K562 (cell line): Measurements from ENCODE around the gene CLDN14. TPM values are rescaled to one million over a fixed set of nuclear protein-coding genes. Genes with fewer than 3 reads are reported as not detected.

Experiments used
- PPARD ChIP-seq: fragments of 250-450 bp; sonication (Bioruptor Pico); IDR thresholded peaks from 2 replicates; pipeline ENCODE4 v1.8.0; 2022; ENCODE audit warnings: inconsistent platforms, mild to moderate bottlenecking, moderate library complexity
- RREB1 ChIP-seq: fragments of 250-450 bp; sonication (Bioruptor Pico); IDR thresholded peaks from 2 replicates; pipeline ENCODE4 v1.4.0; 2020
- SIX5 ChIP-seq, 2 experiments: IDR thresholded peaks; 2 replicates each; pipeline ENCODE4 v1.6.1; 2011; ENCODE audit warnings: low read length in 2 of 2, borderline replicate concordance in 1 of 2, low read depth in 1 of 2, mild to moderate bottlenecking in 1 of 2, moderate library complexity in 1 of 2; ENCODE audit not compliant: insufficient read depth in 1 of 2
- polyA plus RNA-seq, 8 experiments: library from polyadenylated mRNA; depleted of rRNA in 4 of 8; stranded (reverse) in 5 of 8; unstranded in 3 of 8; fragments of >200 nt; fragmentation: Nextera tagmentation in 2 of 8; fragmentation: Illumina TruSeq in 1 of 8; extraction: Ambion mirVana in 2 of 8; extraction: Trizol in 1 of 8; gene quantifications; 2 replicates each; pipeline versions ENCODE4 v1.2.1 to v1.2.3, GENCODE V29; 2011 to 2014; ENCODE audit warnings: inconsistent platforms in 1 of 8, missing spikeins in 1 of 8
- total RNA-seq, 7 experiments: library from RNA; depleted of rRNA in 6 of 7; stranded (reverse); fragments of >200 nt in 6 of 7; fragmentation: Illumina TruSeq in 2 of 7; extraction: Trizol in 2 of 7; gene quantifications; 2 replicates each; pipeline versions ENCODE4 v1.2.1 to v1.2.3, GENCODE V29; 2011 to 2021; ENCODE audit warnings: low replicate concordance in 1 of 7

The CLDN14 gene
- total and polyA plus RNA-seq, 9 of the 15 experiments (the other 6 are each of a cell fraction or from before 2014, with no cell fraction given), result not detected

DNA sequence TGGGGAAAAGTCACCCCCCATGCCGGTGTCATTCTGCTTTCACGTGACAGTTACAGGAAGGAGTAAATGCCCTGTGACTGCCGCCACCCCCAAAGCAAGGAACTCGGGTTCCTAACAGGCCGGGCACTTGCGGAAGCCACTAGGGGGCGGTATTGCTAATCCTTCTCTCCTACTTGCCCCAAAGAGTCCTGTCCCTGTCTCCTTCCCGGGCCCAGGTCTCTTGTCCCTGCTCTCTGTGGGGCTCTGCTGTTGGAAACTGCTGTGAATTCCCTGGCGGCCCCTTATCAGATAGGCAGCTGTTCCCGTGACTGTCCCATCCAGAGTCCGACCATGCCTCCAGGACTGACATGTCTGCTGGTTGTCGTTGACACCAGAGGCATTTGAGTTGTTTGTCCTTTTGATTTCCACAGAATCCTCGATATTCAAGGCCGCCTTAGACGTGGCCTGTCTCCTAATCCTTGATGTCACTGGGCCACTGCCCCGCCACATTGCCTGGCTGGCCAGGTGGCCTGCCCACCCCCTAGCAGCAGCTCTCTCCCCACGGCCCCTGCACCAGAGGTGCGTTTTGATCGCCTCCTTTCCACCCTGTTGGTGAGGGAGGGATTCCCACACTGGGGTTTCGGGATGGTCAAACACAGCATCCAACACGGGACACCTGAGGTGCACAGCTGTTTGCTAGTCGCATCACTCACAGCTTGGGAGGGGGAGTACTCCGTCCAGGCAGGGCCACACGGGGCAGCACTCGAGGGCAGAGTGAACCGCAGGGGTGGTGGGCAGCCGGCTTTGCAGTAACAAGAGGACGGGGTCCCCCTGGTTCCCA, 57.4 kb downstream of the CLDN14 start (continued):
- no peak for TF ChIP-seq RREB1 (CRISPR knock-in tag)
- no peak for TF ChIP-seq PPARD (CRISPR knock-in tag)
- no peak for TF ChIP-seq SIX5 (IDR thresholded peaks at IDR 0.05; ENCODE audit: borderline replicate concordance in 1 of 2, insufficient read depth in 1 of 2, low read depth in 1 of 2, low read length in 2 of 2)
